Lower lobe of right lung (tissue), 2 donors: ENCODE data around the gene SLC35F3. TPM values are rescaled to one million over a fixed set of nuclear protein-coding genes. Genes with fewer than 3 reads are reported as not detected.

Source experiments
- ATAC-seq, 2 donors: fragments of 200-7000 bp; cut with Tn5 transposase; one replicate each; pipeline ENCODE4 v1.9.1; 2020 to 2022; ENCODE audit warnings: mild to moderate bottlenecking in 2 of 2, moderate library complexity in 2 of 2
- DNase-seq: peaks from one replicate; pipeline ENCODE4 v3.0.0-alpha.2; 2020
- H3K27ac ChIP-seq: fragments of 200-600 bp; one replicate; pipeline ENCODE4 v1.8.0; 2022
- H3K27me3 ChIP-seq: fragments of 200-600 bp; one replicate; pipeline ENCODE4 v1.8.0; 2022; ENCODE audit warnings: low read depth
- H3K36me3 ChIP-seq: fragments of 200-600 bp; one replicate; pipeline ENCODE4 v1.8.0; 2022; ENCODE audit warnings: mild to moderate bottlenecking
- H3K4me1 ChIP-seq: fragments of 200-600 bp; one replicate; pipeline ENCODE4 v1.8.0; 2022
- H3K4me3 ChIP-seq: fragments of 200-600 bp; one replicate; pipeline ENCODE4 v1.8.0; 2022; ENCODE audit warnings: mild to moderate bottlenecking
- H3K9me3 ChIP-seq: fragments of 200-600 bp; one replicate; pipeline ENCODE4 v1.8.0; 2022
- intact Hi-C: fragments of 100-400 bp; cut with DNase I; formaldehyde crosslinking; loops from one replicate; pipeline ENCODE4 v1.11.0; 2022
- total RNA-seq: library from RNA; stranded (reverse); fragmentation: NEBNext Ultra II Directional; extraction: Animal tissue kit (Norgen Biotek cat#: 25700); gene quantifications from one replicate; pipeline ENCODE4 v1.2.1, GENCODE V29; 2021
- TF ChIP-seq, protein P1 (sequence below): fragments of 200-600 bp; IDR thresholded peaks from one replicate; pipeline ENCODE4 v1.8.0; 2022; ENCODE audit warnings: antibody characterized with exemption, mild to moderate bottlenecking
- donor health status: DM: no; HTN: yes; CAD: no; lungs with severe emphysema.

Gene SLC35F3
- total RNA-seq, 1 donor from 2014 or later, result 0.41 TPM

DNA sequence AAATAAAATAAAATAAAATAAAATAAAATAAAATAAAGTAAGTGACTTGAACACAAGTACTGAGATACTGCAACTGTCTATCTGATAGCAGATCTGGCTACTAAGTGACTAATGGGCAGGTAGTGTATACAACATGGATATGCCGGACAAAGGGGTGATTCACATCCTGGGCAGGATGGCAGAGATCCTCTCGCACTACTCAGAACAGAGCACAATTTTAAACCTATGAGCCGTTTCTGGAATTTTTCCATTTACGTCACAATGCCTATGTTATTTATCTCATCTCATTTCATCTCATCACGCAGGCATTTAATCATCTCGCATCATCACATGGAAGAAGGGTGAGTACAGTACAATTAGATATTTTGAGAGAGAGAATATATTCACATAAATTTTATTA lies 235.5 kb downstream of the SLC35F3 start:
- Histone ChIP-seq H3K4me1 (no peaks in the 10 kb centered on the region), H3K27ac (no peak overlapping the region), H3K27me3 (no peaks in the 10 kb centered on the region), H3K9me3 (no peaks in the 10 kb centered on the region), H3K36me3 (no peaks in the 10 kb centered on the region), H3K4me3 (no peak overlapping the region)
- no peak for ATAC-seq
- intact Hi-C loops, result no loop called here
- no peak for DNase-seq
- TF ChIP-seq, protein P1, sequence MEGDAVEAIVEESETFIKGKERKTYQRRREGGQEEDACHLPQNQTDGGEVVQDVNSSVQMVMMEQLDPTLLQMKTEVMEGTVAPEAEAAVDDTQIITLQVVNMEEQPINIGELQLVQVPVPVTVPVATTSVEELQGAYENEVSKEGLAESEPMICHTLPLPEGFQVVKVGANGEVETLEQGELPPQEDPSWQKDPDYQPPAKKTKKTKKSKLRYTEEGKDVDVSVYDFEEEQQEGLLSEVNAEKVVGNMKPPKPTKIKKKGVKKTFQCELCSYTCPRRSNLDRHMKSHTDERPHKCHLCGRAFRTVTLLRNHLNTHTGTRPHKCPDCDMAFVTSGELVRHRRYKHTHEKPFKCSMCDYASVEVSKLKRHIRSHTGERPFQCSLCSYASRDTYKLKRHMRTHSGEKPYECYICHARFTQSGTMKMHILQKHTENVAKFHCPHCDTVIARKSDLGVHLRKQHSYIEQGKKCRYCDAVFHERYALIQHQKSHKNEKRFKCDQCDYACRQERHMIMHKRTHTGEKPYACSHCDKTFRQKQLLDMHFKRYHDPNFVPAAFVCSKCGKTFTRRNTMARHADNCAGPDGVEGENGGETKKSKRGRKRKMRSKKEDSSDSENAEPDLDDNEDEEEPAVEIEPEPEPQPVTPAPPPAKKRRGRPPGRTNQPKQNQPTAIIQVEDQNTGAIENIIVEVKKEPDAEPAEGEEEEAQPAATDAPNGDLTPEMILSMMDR, result no peak

DNA sequence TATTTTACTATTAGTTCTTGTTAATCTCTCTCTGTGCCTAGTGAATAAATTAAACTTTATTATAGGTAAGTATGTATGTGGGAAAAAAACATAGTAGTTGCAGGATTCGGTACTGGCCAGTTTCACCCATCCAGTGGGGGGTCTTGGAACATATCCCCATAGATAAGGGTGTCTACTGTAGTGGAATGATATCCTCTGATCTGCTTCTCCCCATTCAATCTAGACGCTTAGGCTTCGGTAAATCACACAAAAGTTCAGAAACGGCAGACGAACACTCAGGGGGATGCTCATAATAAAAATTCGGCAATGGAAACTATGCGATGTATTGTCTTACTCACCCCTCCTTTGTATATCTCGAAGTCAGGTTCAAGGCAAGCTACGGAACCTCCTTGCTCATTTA lies 235.9 kb downstream of the SLC35F3 start:
- intact Hi-C loops, result no loop called here
- no peaks in the 10 kb centered on the region for H3K27me3 ChIP-seq
- H3K9me3 ChIP-seq, result no peaks in the 10 kb centered on the region
- no peak overlapping the region for H3K4me3 ChIP-seq
- TF ChIP-seq, protein P1, result no peak
- no peaks in the 10 kb centered on the region for H3K4me1 ChIP-seq
- no peak overlapping the region for H3K27ac ChIP-seq
- ATAC-seq (no peak), DNase-seq (no peak)
- no peaks in the 10 kb centered on the region for H3K36me3 ChIP-seq

DNA sequence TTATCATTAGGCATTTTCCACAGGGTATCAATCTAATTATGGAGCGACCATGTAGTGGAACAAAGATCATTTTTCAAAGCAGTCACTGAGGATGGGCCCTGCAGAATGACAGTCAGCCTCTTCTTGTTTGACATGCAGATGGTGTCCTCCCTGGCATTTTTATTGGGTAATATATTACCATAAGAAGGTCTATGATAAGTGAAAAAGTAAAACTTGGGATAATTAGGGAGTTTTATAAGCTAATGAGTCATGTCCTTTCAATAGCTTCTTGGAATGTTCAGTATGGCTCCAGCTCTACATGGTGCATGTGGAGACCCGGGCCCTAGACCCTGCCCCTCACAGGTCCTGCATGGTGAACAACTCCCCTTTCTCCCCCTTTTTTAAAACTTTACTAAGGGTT lies 236.5 kb downstream of the SLC35F3 start:
- ATAC-seq, result no peak
- no peaks in the 10 kb centered on the region for H3K36me3 ChIP-seq
- H3K27me3 ChIP-seq, result no peaks in the 10 kb centered on the region
- H3K9me3 ChIP-seq, result no peaks in the 10 kb centered on the region
- intact Hi-C loops, result no loop called here
- no peak for DNase-seq
- H3K4me3 ChIP-seq, result no peak overlapping the region
- H3K4me1 ChIP-seq, result no peaks in the 10 kb centered on the region
- no peak overlapping the region for H3K27ac ChIP-seq
- TF ChIP-seq, protein P1, result no peak

DNA sequence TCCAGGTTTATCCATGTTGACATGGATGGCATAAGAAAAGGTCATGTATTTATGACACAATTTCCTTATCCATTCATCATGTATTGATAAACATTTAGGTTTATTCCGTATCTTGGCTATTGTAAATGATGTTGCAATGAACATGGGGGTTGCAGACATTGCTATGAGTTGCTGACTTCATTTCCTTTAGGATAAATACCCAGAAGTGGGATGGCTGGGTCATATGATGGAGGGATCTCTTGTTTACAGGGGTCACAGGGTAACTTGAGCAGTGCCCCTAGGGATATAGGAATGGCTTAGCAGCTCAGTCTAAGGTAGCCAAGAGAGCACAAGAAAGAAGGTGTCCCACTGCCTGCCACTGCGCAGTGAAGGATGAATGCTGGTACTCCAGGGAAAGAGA lies 239.2 kb downstream of the SLC35F3 start:
- no peaks in the 10 kb centered on the region for H3K4me1 ChIP-seq
- DNase-seq (no peak), ATAC-seq (no peak)
- no peak overlapping the region for H3K4me3 ChIP-seq
- no peaks in the 10 kb centered on the region for H3K36me3 ChIP-seq
- intact Hi-C loops, result no loop called here
- TF ChIP-seq, protein P1, result no peak
- H3K27me3 ChIP-seq, result no peaks in the 10 kb centered on the region
- no peak overlapping the region for H3K27ac ChIP-seq
- no peaks in the 10 kb centered on the region for H3K9me3 ChIP-seq

DNA sequence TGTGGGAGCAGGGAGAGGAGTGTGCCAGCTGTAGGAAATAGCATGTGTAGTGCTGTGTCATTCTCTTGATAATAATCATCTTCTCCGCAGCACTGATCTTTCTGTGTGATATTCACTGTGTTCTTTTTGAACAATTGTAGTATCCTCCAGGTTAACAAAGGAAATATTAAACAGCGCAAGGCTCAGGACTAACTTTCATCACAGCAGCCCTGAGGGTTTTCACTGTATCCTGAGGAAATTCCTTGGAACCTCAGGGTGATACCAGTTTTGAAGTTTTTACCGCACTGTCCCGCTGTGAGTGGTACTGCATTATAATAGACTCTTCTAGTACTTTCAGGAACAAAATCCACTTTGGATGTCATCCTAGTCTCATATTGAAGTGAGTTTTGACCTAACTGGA lies 240.4 kb downstream of the SLC35F3 start:
- Histone ChIP-seq H3K4me1 (no peaks in the 10 kb centered on the region), H3K9me3 (no peaks in the 10 kb centered on the region), H3K4me3 (no peak overlapping the region), H3K27ac (no peak overlapping the region), H3K36me3 (no peaks in the 10 kb centered on the region), H3K27me3 (no peaks in the 10 kb centered on the region)
- ATAC-seq, result no peak
- DNase-seq, result no peak
- intact Hi-C loops, result no loop called here
- TF ChIP-seq, protein P1, result no peak

DNA sequence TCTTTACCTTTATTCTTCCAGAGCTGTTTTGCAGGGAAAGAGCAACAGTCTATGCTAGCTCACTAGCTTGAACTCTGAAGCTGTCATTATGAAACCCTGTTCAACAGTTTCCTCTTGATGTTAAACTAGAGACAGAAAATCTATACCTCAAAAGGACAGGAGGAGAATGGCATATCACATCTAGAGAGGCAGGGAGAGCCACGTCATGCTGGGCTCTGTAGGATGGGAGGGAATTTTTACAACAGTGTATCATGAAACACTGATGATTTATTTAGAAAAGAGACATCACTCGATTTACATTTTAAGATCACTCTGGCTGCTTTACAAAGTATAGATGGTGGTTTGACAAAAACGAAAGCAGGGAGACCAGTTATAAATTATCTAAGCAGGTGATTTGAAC lies 243.9 kb downstream of the SLC35F3 start:
- Histone ChIP-seq H3K4me1 (no peaks in the 10 kb centered on the region), H3K27me3 (no peaks in the 10 kb centered on the region), H3K9me3 (no peaks in the 10 kb centered on the region), H3K27ac (no peak overlapping the region), H3K4me3 (no peak overlapping the region), H3K36me3 (no peaks in the 10 kb centered on the region)
- ATAC-seq (no peak), DNase-seq (no peak)
- TF ChIP-seq, protein P1, result no peak
- intact Hi-C loops, result no loop called here
